ENCODE data around the gene RNF20. TPM values are rescaled to one million over a fixed set of nuclear protein-coding genes. Genes with fewer than 3 reads are reported as not detected.

RNF20 gene
- total and polyA plus RNA-seq, 7 donors: 8.4 to 47.1 (median 27.2) TPM

DNA sequence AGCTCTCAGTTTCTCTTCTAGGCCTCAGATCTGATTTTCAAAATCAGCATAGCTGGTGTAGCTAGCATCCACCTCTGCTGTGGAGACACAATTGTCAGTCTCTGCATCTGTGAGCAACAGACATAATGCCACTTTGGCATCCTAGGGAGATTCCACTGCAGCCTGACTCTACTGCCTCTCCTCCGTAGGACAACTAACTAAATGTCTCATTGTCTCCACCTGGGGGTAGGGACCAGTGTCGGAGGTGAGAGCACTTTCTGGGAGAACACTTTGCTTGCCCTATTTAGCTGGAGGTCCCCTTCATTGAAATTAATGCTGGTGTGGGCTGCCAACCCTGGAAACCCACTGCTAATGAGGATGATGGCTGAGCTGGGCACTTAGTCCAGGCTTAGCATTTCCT, 59.7 kb downstream of the RNF20 start:
- no peak overlapping the region for H3K4me3 ChIP-seq
- intact Hi-C loops (cut with DNase I): no loop called here
- WGBS, 2 donors: 81% methylated on average over 2 of the region's 2 CpGs
- no peaks in the 10 kb centered on the region for H3K27me3 ChIP-seq
- no peak for DNase-seq
- H3K36me3 ChIP-seq: no peaks in the 10 kb centered on the region
- no peaks in the 10 kb centered on the region for H3K4me1 ChIP-seq
- no peak overlapping the region for H3K27ac ChIP-seq
- TF ChIP-seq POLR2AphosphoS5 (IDR thresholded peaks at IDR 0.05): no peak
- TF ChIP-seq POLR2A (IDR thresholded peaks at IDR 0.05): no peak
- no peak for TF ChIP-seq EP300 (IDR thresholded peaks at IDR 0.05)
- TF ChIP-seq, protein P1, sequence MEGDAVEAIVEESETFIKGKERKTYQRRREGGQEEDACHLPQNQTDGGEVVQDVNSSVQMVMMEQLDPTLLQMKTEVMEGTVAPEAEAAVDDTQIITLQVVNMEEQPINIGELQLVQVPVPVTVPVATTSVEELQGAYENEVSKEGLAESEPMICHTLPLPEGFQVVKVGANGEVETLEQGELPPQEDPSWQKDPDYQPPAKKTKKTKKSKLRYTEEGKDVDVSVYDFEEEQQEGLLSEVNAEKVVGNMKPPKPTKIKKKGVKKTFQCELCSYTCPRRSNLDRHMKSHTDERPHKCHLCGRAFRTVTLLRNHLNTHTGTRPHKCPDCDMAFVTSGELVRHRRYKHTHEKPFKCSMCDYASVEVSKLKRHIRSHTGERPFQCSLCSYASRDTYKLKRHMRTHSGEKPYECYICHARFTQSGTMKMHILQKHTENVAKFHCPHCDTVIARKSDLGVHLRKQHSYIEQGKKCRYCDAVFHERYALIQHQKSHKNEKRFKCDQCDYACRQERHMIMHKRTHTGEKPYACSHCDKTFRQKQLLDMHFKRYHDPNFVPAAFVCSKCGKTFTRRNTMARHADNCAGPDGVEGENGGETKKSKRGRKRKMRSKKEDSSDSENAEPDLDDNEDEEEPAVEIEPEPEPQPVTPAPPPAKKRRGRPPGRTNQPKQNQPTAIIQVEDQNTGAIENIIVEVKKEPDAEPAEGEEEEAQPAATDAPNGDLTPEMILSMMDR (IDR thresholded peaks at IDR 0.05): no peak
- no peaks in the 10 kb centered on the region for H3K9me3 ChIP-seq

DNA sequence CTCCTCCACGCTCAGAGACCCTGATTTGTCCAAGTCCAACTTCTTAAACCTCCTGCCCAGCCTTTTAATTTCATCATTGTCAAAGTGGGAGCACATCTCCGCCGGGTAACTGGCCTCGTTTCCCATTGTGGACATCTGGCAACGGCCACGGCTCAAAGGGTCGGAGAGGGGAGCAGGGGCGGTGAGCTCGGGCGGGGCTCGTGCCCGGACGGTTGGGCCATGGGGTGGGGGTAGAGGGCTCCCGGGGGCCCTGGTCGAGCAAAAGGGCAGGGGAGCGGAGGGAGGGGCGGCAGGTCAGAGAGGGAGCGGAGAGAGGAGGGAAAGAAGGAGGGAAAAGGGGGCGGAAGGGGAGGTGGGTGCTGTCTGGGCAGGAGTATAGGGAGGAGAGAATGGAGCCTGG, 61.1 kb downstream of the RNF20 start, which contains the start of gene PPP3R2:
Gene PPP3R2, minus strand, starts transcription at position 174 of the 400 bp plus-strand sequence. Its CDS starts 48 bp downstream, at position 126.
- 91 to 92% methylated on average over 19 of the region's 19 CpGs for WGBS, 2 donors
- no peak for DNase-seq
- Histone ChIP-seq H3K9me3 (no peaks in the 10 kb centered on the region), H3K4me1 (no peaks in the 10 kb centered on the region), H3K27ac (no peak within 1 kb of the TSS), H3K4me3 (no peak within 1 kb of the TSS), H3K27me3 (no peaks in the 10 kb centered on the region), H3K36me3 (no peaks in the 10 kb centered on the region)
- TF ChIP-seq, protein P1 (IDR thresholded peaks at IDR 0.05): no peak
- TF ChIP-seq POLR2AphosphoS5 (IDR thresholded peaks at IDR 0.05) (no peak), EP300 (IDR thresholded peaks at IDR 0.05) (no peak), POLR2A (IDR thresholded peaks at IDR 0.05) (no peak)
- intact Hi-C loops (cut with DNase I): no loop called here

DNA sequence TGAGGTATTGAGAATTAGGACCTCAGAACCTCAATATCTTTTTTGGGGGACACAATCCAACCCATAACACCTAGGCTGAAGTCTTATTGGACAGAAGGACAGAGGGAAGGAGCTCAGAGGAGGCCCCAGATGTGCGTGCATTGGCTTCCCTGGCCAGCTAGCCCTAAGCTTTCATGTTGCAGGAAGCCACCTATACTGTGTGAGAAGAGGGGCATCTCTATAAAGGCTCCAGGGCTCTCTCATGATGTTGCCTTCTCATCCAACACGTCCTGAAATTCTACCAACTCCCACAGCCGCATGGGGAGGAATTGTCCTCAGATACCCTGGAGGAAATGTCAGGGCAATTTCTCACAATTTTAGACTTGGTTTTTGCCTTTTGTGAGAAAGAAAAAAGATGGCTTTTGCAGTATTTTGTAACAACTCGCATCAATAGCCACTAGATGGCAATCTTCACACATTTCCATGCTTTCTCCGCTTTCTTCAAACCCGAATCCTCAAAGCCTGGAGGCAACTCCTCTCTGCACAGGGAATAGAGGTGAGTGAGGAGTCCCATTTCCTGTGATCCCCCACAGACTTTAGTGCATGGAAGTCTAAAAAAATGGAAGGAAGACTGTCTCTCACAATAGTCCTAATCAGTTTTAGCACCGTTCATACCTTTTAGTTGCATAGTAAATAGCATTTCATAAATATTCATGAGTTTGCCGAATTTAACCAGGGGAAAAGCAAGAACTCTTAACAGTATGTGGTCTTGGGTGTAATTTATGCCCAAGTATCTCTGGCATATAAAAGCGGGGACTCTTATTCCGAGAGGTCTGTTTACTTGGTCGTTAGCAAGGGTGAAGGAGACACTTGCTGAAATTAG, 68.5 kb downstream of the RNF20 start:
- Histone ChIP-seq H3K4me3 (no peak overlapping the region), H3K27me3 (no peaks in the 10 kb centered on the region), H3K36me3 (no peaks in the 10 kb centered on the region), H3K4me1 (peaks cover 0 to 4% (median 0%) of the 10 kb centered on the region in 4 donors), H3K9me3 (no peaks in the 10 kb centered on the region), H3K27ac (no peak overlapping the region)
- 16 to 31% methylated on average over 11 of the region's 11 CpGs for WGBS, 2 donors
- no peak for DNase-seq
- intact Hi-C loops (cut with DNase I): loop anchor here (5.0 kb wide), 1 partner anchor 125 kb away; no protein-coding TSS in a partner anchor
- TF ChIP-seq POLR2A (IDR thresholded peaks at IDR 0.05): no peak
- no peak for TF ChIP-seq POLR2AphosphoS5 (IDR thresholded peaks at IDR 0.05)
- no peak for TF ChIP-seq EP300 (IDR thresholded peaks at IDR 0.05)
- TF ChIP-seq, protein P1 (IDR thresholded peaks at IDR 0.05): peak in 3 of 4 experiments; percentile 40 to 55 (median 50)

DNA sequence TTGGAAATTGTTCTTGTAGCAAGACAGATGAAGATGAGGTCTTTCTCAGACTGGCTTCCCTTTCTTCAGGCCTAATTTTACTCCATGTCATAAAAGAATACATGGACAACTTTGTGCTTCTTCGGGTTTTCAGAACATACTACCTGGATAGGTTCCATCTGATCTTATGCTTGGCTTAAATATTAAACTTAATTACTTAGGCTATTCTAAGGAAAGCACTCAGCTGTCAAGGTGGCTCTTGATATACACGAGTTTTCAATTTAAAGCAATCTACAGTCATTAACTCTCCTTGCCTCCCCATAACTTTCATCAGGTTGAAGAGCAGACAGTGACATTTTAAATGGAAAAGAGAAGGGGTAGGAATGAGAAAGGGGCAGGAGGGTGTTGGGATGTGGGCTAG, 70.6 kb downstream of the RNF20 start:
- H3K4me3 ChIP-seq: no peak overlapping the region
- intact Hi-C loops (cut with DNase I): loop anchor here (5.0 kb wide), 1 partner anchor 123 kb away; no protein-coding TSS in a partner anchor
- DNase-seq: no peak
- peaks cover 0 to 4% (median 0%) of the 10 kb centered on the region in 4 donors for H3K4me1 ChIP-seq
- TF ChIP-seq POLR2AphosphoS5 (IDR thresholded peaks at IDR 0.05) (no peak), EP300 (IDR thresholded peaks at IDR 0.05) (no peak), POLR2A (IDR thresholded peaks at IDR 0.05) (no peak)
- TF ChIP-seq, protein P1 (IDR thresholded peaks at IDR 0.05): no peak
- WGBS, 2 donors: 14 to 64% methylated on average over 2 of the region's 2 CpGs
- no peaks in the 10 kb centered on the region for H3K36me3 ChIP-seq
- H3K9me3 ChIP-seq: no peaks in the 10 kb centered on the region
- no peak overlapping the region for H3K27ac ChIP-seq
- no peaks in the 10 kb centered on the region for H3K27me3 ChIP-seq
